Kidney epithelial cell (primary cell): ENCODE results near the gene ZBTB24. TPM values are rescaled to one million over a fixed set of nuclear protein-coding genes. Genes with fewer than 3 reads are reported as not detected.
A peak's percentile ranks its signal among the peaks of the same experiment; 100 is the strongest.

Source experiments
- DNase-seq: peaks from one replicate; pipeline ENCODE4 v3.0.0-alpha.2; 2010; ENCODE audit warnings: low read depth
- H3K27me3 ChIP-seq: 2 replicates; pipeline ENCODE4 v1.6.0; 2011; ENCODE audit warnings: low read length; ENCODE audit not compliant: control insufficient read depth, insufficient read depth
- H3K36me3 ChIP-seq: 2 replicates; pipeline ENCODE4 v1.5.1; 2011; ENCODE audit warnings: low read length; ENCODE audit not compliant: control insufficient read depth, insufficient read depth
- H3K4me3 ChIP-seq: 2 replicates; pipeline ENCODE4 v1.5.1; 2011; ENCODE audit warnings: low read depth, mild to moderate bottlenecking, control low read depth, low read length
- CTCF ChIP-seq: IDR thresholded peaks from 2 replicates; pipeline ENCODE4 v1.5.1; 2011; ENCODE audit warnings: mild to moderate bottlenecking, moderate library complexity, low read length, control low read depth, inconsistent platforms; ENCODE audit not compliant: insufficient read depth, poor library complexity, severe bottlenecking
- total RNA-seq: library from RNA; depleted of rRNA; stranded (reverse); fragments of >200 nt; gene quantifications from 2 replicates; pipeline ENCODE4 v1.2.3, GENCODE V29; 2015

The ZBTB24 gene
- total RNA-seq, 1 donor from 2014 or later: 10.9 TPM

- no peak for DNase-seq
- TF ChIP-seq CTCF: no peak
- H3K4me3 ChIP-seq: no peak overlapping the region
- no peaks in the 10 kb centered on the region for H3K27me3 ChIP-seq
- no peaks in the 10 kb centered on the region for H3K36me3 ChIP-seq
These were observed 58.1 kb downstream of the ZBTB24 start for GRCh38 chr6:109424946-109425345.

GRCh38 chr6:109421184-109421583 lies 61.8 kb downstream of the ZBTB24 start:
- no peaks in the 10 kb centered on the region for H3K36me3 ChIP-seq
- no peaks in the 10 kb centered on the region for H3K27me3 ChIP-seq
- DNase-seq: no peak
- H3K4me3 ChIP-seq: no peak overlapping the region
- TF ChIP-seq CTCF: no peak

GRCh38 chr6:109420751-109421150 lies 62.3 kb downstream of the ZBTB24 start:
- H3K4me3 ChIP-seq: no peak overlapping the region
- no peaks in the 10 kb centered on the region for H3K36me3 ChIP-seq
- TF ChIP-seq CTCF: no peak
- DNase-seq: peak; percentile 69
- no peaks in the 10 kb centered on the region for H3K27me3 ChIP-seq

- DNase-seq: no peak
- Histone ChIP-seq H3K36me3 (no peaks in the 10 kb centered on the region), H3K4me3 (no peak overlapping the region), H3K27me3 (no peaks in the 10 kb centered on the region)
- no peak for TF ChIP-seq CTCF
These were observed 65.4 kb downstream of the ZBTB24 start for GRCh38 chr6:109417646-109418045.

Other genes with a start within 250 kb of the ZBTB24 start
- gene CD164, start 100.8 kb downstream of the ZBTB24 start, total RNA-seq: 155 and 157 TPM in 2 replicates
- gene PPIL6, start 42.6 kb downstream of the ZBTB24 start, total RNA-seq: 1.6 and 4.7 TPM in 2 replicates
- gene SMPD2, start 42.5 kb downstream of the ZBTB24 start, total RNA-seq: 12.0 and 17.0 TPM in 2 replicates
- gene MICAL1, start 27.4 kb downstream of the ZBTB24 start, total RNA-seq: 52.3 and 53.6 TPM in 2 replicates
- 5.4 and 6.0 TPM in 2 replicates for gene AK9, start 208.0 kb upstream of the ZBTB24 start, total RNA-seq
- 15.6 and 16.2 TPM in 2 replicates for gene FIG4, start 208.1 kb upstream of the ZBTB24 start, total RNA-seq